ENCODE results near the gene USP10. TPM values are rescaled to one million over a fixed set of nuclear protein-coding genes. Genes with fewer than 3 reads are reported as not detected.

USP10 gene
- total RNA-seq, 2 experiments from 2014 or later = 99.3 to 106 TPM

DNA sequence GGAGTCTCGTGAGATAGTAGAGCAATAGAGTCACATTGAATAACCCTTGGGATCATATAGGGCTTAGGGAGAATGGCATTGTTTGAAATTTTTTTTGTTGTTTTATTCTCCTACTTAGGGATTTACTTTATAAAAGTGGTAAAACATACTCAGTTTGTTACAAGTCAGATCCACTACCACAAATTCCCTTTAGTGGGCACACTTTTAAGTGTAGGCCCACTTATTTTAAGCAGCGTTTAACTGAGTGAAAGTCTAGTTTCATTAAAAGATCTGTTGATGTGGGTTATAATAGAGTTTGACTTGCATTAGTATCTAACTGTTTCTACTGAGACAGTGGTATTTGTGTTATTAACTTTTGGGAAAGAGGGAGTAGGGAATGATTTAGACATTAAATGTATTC lies 49.3 kb downstream of the USP10 start:
- H3K27ac ChIP-seq (ENCODE audit: low read depth in 1 of 2, low read length in 2 of 2) = no peak overlapping the region
- no peaks in the 10 kb centered on the region for H3K27me3 Mint-ChIP-seq
- H3K4me1 ChIP-seq (ENCODE audit: insufficient read depth, low read length) = peaks cover 25% of the 10 kb centered on the region
- no peak for DNase-seq
- H3K27me3 ChIP-seq (ENCODE audit: control insufficient read depth in 1 of 2, insufficient read depth in 2 of 2, low read length in 2 of 2) = no peaks in the 10 kb centered on the region
- TF ChIP-seq, protein P1, sequence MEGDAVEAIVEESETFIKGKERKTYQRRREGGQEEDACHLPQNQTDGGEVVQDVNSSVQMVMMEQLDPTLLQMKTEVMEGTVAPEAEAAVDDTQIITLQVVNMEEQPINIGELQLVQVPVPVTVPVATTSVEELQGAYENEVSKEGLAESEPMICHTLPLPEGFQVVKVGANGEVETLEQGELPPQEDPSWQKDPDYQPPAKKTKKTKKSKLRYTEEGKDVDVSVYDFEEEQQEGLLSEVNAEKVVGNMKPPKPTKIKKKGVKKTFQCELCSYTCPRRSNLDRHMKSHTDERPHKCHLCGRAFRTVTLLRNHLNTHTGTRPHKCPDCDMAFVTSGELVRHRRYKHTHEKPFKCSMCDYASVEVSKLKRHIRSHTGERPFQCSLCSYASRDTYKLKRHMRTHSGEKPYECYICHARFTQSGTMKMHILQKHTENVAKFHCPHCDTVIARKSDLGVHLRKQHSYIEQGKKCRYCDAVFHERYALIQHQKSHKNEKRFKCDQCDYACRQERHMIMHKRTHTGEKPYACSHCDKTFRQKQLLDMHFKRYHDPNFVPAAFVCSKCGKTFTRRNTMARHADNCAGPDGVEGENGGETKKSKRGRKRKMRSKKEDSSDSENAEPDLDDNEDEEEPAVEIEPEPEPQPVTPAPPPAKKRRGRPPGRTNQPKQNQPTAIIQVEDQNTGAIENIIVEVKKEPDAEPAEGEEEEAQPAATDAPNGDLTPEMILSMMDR (IDR thresholded peaks at IDR 0.05) = no peak
- no peaks in the 10 kb centered on the region for H3K9me3 Mint-ChIP-seq
- H3K36me3 Mint-ChIP-seq (ENCODE audit: low read depth) = peaks cover 42% of the 10 kb centered on the region
- no peaks in the 10 kb centered on the region for H3K9me3 ChIP-seq (ENCODE audit: control insufficient read depth in 1 of 2, insufficient read depth in 1 of 2, low read length in 2 of 2)
- ChIA-PET CTCF (interaction anchor here (0.7 kb wide), 1 partner anchor 10 kb away, joined by 3 read pairs; no protein-coding TSS in a partner anchor), POLR2A (no interaction called here)
- ATAC-seq (ENCODE audit: poor library complexity) = no peak
- H3K4me3 Mint-ChIP-seq = no peak overlapping the region
- peaks cover 32% of the 10 kb centered on the region for H3K36me3 ChIP-seq (ENCODE audit: insufficient read depth, low read length)
- H3K4me3 ChIP-seq (ENCODE audit: low read length) = no peak overlapping the region
- intact Hi-C loops (cut with DNase I, micrococcal nuclease) = no loop called here
- H3K4me1 Mint-ChIP-seq (ENCODE audit: low read depth) = peaks cover 46% of the 10 kb centered on the region
- peak overlapping the region; percentile 24 for H3K27ac Mint-ChIP-seq

DNA sequence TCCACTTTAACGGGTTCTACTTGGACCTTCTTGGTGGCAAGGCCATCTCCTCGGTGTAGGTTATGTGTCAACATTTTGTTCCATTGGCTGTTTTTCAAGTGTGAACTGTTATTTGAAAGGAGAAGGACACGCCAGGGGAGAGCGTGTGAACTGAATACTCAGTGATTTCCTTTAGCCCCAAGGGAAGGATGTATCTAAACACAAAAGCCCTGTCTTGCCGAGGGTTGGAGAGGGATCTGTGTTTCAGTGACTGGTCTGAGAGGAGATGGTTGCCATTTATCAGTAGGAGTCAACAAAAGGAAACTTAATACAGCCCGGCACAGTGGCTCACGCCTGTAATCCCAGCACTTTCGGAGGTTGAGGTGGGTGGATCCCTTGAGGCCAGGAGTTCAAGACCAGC lies 50.0 kb downstream of the USP10 start:
- intact Hi-C loops (cut with DNase I, micrococcal nuclease) = loop anchor here in 1 of 2 experiments (10.0 kb wide), 1 partner anchor 335 kb away; no protein-coding TSS in a partner anchor
- H3K4me1 Mint-ChIP-seq (ENCODE audit: low read depth) = peaks cover 53% of the 10 kb centered on the region
- no peak overlapping the region for H3K27ac Mint-ChIP-seq
- peaks cover 31% of the 10 kb centered on the region for H3K4me1 ChIP-seq (ENCODE audit: insufficient read depth, low read length)
- peaks cover 26% of the 10 kb centered on the region for H3K36me3 ChIP-seq (ENCODE audit: insufficient read depth, low read length)
- peaks cover 35% of the 10 kb centered on the region for H3K36me3 Mint-ChIP-seq (ENCODE audit: low read depth)
- H3K4me3 ChIP-seq (ENCODE audit: low read length) = no peak overlapping the region
- ChIA-PET CTCF (interaction anchor here (1.5 kb wide), 1 partner anchor 11 kb away, joined by 9 read pairs; no protein-coding TSS in a partner anchor), POLR2A (no interaction called here)
- H3K27me3 ChIP-seq (ENCODE audit: control insufficient read depth in 1 of 2, insufficient read depth in 2 of 2, low read length in 2 of 2) = no peaks in the 10 kb centered on the region
- no peak overlapping the region for H3K4me3 Mint-ChIP-seq
- no peaks in the 10 kb centered on the region for H3K27me3 Mint-ChIP-seq
- no peaks in the 10 kb centered on the region for H3K9me3 ChIP-seq (ENCODE audit: control insufficient read depth in 1 of 2, insufficient read depth in 1 of 2, low read length in 2 of 2)
- ATAC-seq (ENCODE audit: poor library complexity) = no peak
- H3K9me3 Mint-ChIP-seq = no peaks in the 10 kb centered on the region
- TF ChIP-seq, protein P1 (IDR thresholded peaks at IDR 0.05) = no peak
- no peak for DNase-seq
- no peak overlapping the region for H3K27ac ChIP-seq (ENCODE audit: low read depth in 1 of 2, low read length in 2 of 2)

DNA sequence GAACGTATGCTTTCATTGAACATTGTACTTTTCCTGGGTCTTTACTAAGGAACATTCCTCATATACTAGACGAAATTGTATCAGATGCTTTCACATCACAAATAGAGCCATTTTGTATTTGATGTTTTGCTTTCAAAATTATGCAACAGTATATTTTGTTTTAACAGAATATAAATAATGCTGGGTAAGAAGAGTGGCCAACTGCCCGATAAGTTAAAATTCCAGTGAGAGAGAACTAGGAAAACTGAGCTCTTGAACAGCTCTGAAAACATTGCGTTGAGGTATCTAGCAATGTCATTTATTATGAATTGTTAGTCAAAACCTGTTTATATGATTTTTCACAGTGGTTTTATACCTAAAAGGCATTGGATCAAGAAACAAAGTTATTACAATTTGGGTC lies 50.8 kb downstream of the USP10 start:
- no peak overlapping the region for H3K27ac ChIP-seq (ENCODE audit: low read depth in 1 of 2, low read length in 2 of 2)

More for the DNA sequence above, 50.8 kb downstream of the USP10 start:
- H3K4me3 ChIP-seq (ENCODE audit: low read length) = no peak overlapping the region
- no peaks in the 10 kb centered on the region for H3K27me3 Mint-ChIP-seq
- peak overlapping the region; percentile 68 for H3K27ac Mint-ChIP-seq
- intact Hi-C loops (cut with DNase I, micrococcal nuclease) = loop anchor here in 1 of 2 experiments (10.0 kb wide), 1 partner anchor 334 kb away; no protein-coding TSS in a partner anchor
- peaks cover 61% of the 10 kb centered on the region for H3K4me1 Mint-ChIP-seq (ENCODE audit: low read depth)
- peaks cover 27% of the 10 kb centered on the region for H3K36me3 Mint-ChIP-seq (ENCODE audit: low read depth)
- TF ChIP-seq, protein P1 (IDR thresholded peaks at IDR 0.05) = no peak
- ChIA-PET CTCF (interaction anchor here (0.6 to 1.7 kb wide), 3 partner anchors 12 to 324 kb away, joined by 3 to 9 read pairs (median 4); no protein-coding TSS in a partner anchor), POLR2A (interaction anchor here (1.0 kb wide), 1 partner anchor 305 kb away, joined by 3 read pairs; no protein-coding TSS in a partner anchor)
- no peak for ATAC-seq (ENCODE audit: poor library complexity)
- H3K4me3 Mint-ChIP-seq = no peak overlapping the region
- DNase-seq = no peak
- H3K9me3 Mint-ChIP-seq = no peaks in the 10 kb centered on the region
- H3K4me1 ChIP-seq (ENCODE audit: insufficient read depth, low read length) = peaks cover 39% of the 10 kb centered on the region
- no peaks in the 10 kb centered on the region for H3K27me3 ChIP-seq (ENCODE audit: control insufficient read depth in 1 of 2, insufficient read depth in 2 of 2, low read length in 2 of 2)
- H3K36me3 ChIP-seq (ENCODE audit: insufficient read depth, low read length) = peaks cover 18% of the 10 kb centered on the region
- H3K9me3 ChIP-seq (ENCODE audit: control insufficient read depth in 1 of 2, insufficient read depth in 1 of 2, low read length in 2 of 2) = no peaks in the 10 kb centered on the region
